KOPT-K1 (cell line): Measurements from ENCODE around the gene C6orf132.

Source experiments
- H3K27ac ChIP-seq: fragments of 200-600 bp; sonication (generic); 2 replicates; pipeline ENCODE4 v1.5.1; 2016; ENCODE audit warnings: antibody characterized with exemption, mild to moderate bottlenecking, low read depth, low read length; ENCODE audit not compliant: poor library complexity, severe bottlenecking
- H3K36me3 ChIP-seq: fragments of 200-600 bp; sonication (generic); 2 replicates; pipeline ENCODE4 v1.5.1; 2017; ENCODE audit warnings: antibody characterized with exemption, mild to moderate bottlenecking, low read length, moderate library complexity; ENCODE audit not compliant: insufficient read depth
- H3K9me3 ChIP-seq: fragments of 200-600 bp; sonication (generic); 2 replicates; pipeline ENCODE4 v1.5.1; 2017; ENCODE audit warnings: antibody characterized with exemption, low read length, mild to moderate bottlenecking; ENCODE audit not compliant: insufficient read depth, poor library complexity, severe bottlenecking

C6orf132 gene

DNA sequence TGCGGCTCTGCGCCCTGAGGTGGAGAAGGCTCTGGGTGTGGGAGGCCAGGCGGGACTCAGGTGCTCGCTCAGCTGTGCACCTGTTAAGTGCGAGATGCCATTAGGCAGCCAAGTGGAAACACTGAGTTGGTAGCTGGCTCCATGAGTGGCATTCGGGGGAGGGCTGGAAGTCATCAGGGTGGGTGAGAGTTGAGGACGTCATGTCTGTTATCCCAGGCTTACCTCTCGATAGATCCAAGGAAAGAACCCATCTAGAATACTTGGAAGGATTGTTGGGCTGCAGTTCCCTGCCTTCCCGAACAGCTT is 50.7 kb downstream of the C6orf132 start:
- H3K36me3 ChIP-seq, result no peaks in the 10 kb centered on the region
- H3K9me3 ChIP-seq, result no peaks in the 10 kb centered on the region
- H3K27ac ChIP-seq, result no peak overlapping the region

DNA sequence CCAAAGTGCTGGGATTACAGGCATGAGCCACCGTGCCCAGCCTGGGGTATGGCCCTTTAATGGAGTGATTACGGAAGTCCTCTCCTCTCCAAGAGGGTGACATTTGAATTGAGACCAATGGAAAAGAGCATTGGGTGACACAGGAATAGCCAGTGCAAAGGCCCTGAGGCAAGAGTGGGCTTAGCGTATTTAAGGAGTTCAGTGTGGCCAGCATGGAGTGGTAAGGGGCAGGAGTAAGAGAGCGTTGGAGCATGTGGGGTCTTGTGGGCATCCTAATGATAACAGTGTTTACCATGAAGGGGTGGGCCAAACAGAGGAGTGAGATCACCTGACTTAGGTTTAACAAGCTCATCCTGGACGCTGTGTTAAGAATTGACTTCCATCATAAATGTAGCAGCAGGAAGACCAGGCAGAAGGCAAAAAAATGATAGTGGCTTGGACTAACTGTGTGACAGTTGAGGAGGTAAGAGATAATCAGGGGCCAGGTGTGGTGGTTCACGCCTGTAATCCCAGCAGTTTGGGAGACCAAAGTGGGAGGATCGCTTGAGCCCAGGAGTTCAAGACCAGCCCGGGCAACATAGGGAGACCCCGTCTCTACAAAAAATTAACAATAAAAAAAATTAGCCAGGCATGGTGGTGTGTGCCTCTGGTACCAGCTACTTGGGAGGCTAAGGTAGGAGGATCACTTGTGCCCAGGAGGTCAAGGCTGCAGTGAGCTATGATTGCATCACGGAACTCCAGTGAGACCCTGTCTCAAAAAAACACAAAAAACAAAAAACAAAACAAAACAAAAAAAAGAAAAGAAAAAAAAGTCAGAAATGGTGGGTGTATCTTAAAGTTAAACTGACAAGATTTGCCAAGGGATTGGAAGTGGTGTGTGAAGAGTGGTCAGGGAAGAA is 51.4 kb downstream of the C6orf132 start:
- Histone ChIP-seq H3K36me3 (no peaks in the 10 kb centered on the region), H3K27ac (no peak overlapping the region), H3K9me3 (no peaks in the 10 kb centered on the region)

DNA sequence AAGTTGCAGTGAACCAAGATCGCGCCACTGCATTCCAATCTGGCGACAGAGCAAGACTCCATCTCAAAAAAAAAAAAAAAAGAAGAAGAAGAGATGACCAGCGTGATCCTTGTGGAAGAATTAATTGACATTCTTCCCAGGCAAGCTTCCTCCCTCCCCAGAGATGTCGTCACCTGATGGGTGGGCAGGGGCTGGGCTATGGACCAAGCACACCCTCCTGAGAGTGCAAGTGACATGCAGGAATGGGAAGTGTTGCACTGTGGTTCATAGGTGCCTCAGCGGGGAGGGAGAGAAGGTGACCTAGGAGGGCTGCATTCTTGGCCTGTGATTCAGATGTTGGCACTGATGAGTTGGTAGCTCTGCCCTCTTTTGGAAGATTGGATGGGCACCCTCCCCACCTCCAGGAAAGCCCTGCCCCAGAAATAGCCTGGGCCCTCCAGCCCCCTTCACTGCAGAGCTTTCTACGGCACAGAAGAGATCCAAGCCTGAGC is 54.3 kb downstream of the C6orf132 start:
- Histone ChIP-seq H3K9me3 (no peaks in the 10 kb centered on the region), H3K27ac (no peak overlapping the region), H3K36me3 (no peaks in the 10 kb centered on the region)

DNA sequence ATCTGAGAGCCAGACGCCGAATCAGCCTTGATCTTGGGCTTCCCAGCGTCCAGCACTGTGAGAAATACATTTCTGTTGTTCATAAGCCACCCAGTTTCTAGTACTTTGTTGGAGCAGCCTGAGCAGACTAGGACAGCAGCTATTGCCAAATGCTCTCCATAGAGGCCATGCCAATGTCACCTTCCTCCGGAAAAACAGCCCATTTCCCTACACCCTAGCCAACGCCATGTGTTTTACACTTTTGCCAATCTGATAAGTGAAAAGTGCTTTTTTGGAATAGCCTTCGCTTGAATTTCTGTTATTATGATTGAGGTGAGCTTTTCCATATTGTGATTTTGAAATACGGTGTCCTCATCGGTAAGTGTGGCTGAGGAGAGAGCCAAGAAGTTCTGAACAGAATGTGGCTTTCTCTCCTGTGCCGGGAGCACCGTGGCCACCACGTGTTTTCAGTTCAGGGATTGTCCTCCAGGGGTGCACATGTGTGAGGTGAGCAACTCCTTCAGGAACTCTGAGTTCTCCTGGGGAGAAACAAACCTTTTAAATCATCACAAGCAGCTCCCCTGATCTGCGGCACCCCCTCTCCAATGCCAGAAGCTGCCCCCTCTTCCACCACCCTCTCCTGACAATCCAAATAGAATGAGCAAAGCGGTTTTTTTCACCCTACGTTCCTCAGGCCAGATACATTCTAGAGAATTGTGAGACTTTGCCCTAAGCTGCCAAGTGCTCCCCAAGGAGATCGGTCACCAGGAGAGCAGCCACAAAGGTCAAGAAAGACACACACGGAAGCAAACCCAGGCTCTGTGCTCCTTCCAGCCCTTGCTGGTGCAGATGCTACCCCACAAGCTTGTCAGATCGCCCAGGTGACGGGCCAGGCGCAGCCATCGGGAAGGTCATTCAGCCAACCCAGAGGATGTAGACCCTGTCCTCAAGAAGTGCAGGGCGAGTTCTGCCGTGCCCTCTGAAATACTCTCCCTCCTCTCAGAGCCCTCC is 56.1 kb downstream of the C6orf132 start:
- Histone ChIP-seq H3K36me3 (peaks cover 14% of the 10 kb centered on the region), H3K27ac (no peak overlapping the region), H3K9me3 (no peaks in the 10 kb centered on the region)

DNA sequence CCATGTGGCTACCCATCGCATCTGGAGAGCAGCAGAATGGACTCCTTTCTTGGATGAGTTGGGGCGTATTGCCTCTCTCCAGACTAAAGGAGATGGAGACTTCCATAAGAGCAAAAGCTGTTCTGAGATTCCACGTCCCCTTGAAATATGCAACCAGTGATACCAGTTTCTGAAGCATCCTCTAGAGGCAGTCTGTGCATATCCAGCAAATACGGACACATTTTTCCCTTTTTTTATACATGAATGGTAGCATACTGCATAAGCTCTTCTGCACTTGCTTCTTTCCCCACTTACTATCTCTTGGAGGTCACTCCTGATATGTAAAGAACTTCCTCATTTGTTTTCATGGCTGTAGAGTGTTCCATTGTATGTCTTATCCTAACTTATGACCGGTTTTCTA is 57.5 kb downstream of the C6orf132 start:
- Histone ChIP-seq H3K27ac (no peak overlapping the region), H3K9me3 (no peaks in the 10 kb centered on the region), H3K36me3 (peaks cover 25% of the 10 kb centered on the region)

DNA sequence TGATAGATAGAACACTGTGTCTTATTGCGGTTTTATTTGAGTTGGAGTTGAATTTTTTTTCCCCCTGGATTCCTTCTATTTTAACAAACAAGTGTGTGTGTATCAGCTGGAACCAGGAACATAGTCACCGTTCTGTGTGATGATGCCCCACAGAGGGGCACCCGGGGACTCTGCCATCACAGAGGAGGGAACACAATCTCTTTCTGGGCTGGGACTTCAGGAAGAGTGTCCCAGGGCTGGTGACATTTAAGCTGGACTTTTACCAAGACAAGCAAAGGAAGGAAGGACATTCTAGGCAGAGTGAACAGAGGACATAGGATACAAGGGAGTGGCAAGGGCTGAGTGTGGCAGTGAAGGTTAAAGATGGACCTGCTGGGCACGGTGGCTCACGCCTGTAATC is 58.9 kb downstream of the C6orf132 start:
- H3K36me3 ChIP-seq, result peaks cover 39% of the 10 kb centered on the region
- no peaks in the 10 kb centered on the region for H3K9me3 ChIP-seq
- no peak overlapping the region for H3K27ac ChIP-seq

DNA sequence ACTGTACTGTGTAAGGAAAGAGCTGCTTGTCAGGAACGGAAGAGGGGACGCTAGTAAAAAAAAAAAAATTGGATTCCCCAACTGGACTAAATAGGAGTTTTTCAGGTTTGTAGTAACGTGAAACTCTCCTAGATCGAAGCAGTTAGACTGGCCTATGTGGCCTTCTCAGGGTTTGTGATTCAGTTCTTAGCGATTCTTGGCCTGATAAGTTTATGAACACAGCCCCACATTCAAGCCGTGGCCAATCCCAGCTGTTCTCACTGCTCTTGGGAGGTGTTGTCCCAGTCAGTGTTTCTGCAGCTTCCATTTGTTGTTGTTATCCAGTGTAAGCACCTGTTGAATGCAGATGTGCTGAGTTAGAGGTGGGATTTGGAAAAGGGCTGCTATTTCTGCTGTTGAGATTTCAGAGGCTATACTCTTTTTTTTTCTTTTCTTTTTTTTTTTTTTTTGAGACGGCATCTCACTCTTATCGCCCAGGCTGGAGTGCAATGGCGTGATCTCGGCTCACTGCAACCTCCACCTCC is 62.4 kb downstream of the C6orf132 start:
- H3K9me3 ChIP-seq, result no peaks in the 10 kb centered on the region
- no peak overlapping the region for H3K27ac ChIP-seq
- H3K36me3 ChIP-seq, result peaks cover 74% of the 10 kb centered on the region

DNA sequence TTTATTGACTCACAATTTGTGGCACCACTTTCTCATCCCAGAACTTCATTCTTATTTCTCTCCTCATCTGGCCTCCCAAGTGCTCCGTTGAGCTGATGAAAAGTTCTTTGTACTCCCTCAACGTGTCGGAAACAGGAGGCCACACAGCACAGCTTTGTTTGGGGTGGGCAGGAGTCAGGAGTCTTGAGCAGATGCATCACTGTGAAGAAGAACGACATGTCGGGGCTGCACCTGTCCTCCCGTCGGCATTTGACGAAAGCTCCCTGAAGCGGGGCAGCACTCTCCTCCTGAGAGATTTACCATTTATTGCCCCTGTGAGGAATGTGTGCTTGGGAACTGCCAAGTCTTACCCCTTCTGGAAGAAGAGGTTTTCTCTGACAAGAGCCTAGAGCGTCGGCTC is 64.0 kb downstream of the C6orf132 start:
- Histone ChIP-seq H3K27ac (no peak overlapping the region), H3K9me3 (no peaks in the 10 kb centered on the region), H3K36me3 (peaks cover 90% of the 10 kb centered on the region)

DNA sequence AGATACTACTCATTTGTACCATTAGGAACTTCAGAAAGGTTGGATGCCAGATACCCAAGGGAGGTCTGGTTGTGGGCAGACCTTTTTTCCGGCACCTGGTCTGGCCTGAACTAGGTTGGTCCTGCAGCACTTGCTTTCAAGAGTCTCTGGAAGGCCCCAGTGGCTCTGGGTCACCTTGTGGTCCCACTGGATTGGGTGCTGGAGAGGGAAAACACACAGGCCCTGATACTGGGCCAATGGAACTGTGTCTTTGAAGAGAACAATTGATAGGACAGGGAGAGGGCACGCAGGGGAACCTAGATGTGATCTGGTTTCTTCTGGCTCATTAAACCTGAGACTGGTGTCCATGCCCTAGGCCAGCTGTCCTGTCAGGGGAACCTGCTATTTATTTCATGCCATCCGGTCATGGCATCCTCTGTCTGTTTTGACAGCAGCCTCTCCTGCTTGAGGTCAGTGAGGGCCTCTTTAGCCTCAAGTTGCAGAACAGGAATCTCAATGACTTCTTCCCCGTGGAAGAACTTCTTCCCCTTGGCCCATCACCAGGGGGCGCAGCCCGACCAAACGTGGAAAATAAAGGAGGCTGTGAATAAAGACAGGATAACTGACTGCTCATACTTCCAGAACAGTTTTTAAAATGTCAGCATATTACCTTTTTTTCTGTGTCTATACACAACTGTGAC is 67.1 kb downstream of the C6orf132 start:
- Histone ChIP-seq H3K9me3 (no peaks in the 10 kb centered on the region), H3K27ac (no peak overlapping the region), H3K36me3 (peaks cover 98% of the 10 kb centered on the region)

DNA sequence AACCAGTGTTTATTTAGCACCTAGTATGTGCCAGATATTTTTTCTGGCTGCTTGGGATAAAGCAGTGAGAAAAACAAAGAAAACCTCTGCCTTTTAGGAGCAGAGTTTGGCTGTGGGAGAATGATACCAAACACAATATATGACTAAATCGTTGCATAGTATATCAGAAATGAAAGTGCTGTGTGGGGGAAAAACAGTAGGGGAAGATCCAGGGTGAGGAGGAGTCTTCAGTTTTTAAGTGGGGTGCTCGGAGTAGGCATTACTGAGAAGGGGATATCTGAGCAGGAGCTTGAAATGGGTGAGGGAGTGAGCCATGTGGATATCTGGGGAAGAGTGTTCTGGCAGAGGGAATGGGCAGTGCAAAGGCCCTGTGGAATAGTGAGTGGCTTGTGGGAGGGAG is 69.1 kb downstream of the C6orf132 start:
- peaks cover 96% of the 10 kb centered on the region for H3K36me3 ChIP-seq
- H3K27ac ChIP-seq, result no peak overlapping the region
- no peaks in the 10 kb centered on the region for H3K9me3 ChIP-seq

DNA sequence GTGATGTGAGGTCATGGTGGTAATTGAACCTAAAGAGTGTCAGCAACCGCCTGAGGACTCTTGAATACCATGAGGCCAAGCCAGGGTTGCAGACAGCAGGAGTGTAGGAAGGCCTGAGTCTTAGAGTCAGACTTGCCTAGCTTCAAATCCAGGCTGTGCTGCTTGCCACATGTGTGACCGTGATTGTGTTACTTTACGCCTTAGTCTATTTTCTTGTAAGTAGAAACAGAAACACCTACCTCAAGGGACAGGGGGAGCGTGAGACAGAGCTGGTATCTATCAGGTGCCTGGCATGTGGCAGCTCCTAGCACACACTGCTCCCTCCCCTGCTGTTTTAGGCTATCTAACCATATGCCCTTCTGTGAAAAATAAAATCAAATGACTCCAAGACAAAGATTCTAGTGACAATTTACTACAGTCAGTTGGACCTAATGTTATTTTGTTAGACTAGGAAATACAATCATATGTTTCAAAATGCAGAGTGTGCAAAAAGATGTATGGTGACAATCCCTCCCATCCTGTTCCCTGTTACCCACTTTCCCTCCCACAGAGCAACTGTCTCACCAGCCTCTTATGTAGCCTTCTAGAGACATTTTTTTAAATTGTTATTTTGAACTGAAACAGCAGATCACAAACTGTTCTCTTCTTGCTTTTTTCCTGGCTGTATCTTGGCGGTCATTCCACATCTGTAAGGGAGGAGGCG is 70.4 kb downstream of the C6orf132 start:
- peaks cover 96% of the 10 kb centered on the region for H3K36me3 ChIP-seq
- H3K9me3 ChIP-seq, result no peaks in the 10 kb centered on the region
- H3K27ac ChIP-seq, result no peak overlapping the region

DNA sequence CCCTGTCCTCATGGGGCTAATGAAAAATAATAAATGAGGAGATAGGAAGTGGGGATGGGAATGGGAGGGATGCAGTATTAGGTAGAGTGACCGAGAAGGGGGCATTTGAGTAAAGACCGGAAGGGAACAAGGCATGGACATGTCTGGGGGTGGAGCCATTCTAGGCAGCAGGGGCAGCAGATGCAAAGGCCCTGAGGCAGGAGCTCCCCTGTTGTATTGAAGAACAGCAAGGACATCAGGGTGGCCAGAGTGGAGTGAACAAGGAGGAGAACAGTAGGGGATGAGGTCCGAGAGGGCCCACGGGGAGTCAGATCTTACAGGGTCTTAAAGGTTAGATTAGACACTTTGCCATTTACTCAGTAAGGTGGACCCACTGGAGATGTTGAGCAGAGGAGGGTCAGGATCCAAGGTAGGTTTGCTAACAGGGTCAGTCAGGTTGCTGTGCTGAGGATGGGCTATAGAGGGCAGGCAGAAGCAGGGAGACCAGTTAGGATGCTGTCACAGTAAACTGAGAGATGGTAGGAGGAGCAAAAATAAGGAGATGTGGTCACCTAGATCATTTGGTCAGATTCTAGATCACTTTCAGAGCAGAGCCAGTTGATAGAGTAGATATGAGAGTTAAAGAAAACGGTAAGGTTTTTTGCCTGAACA is 73.4 kb downstream of the C6orf132 start:
- H3K27ac ChIP-seq, result no peak overlapping the region
- H3K36me3 ChIP-seq, result peaks cover 89% of the 10 kb centered on the region
- no peaks in the 10 kb centered on the region for H3K9me3 ChIP-seq

DNA sequence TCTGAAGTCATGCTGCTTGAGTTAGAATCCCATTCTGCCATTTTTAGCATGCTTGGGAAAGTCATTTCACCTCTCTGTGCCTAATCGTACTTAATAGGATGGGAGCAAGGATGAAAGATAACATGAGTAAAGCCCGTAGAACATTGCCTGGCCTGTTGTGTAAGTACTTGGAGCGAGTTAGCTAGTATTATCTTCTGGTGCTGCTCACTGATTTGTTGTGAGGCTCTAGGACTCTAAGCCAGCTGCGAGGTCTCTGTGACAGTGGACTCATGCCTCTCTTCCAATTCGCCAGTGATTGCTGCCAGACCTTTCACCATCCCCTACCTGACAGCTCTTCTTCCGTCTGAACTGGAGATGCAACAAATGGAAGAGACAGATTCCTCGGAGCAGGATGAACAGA is 74.2 kb downstream of the C6orf132 start:
- Histone ChIP-seq H3K36me3 (peaks cover 89% of the 10 kb centered on the region), H3K27ac (no peak overlapping the region), H3K9me3 (no peaks in the 10 kb centered on the region)

DNA sequence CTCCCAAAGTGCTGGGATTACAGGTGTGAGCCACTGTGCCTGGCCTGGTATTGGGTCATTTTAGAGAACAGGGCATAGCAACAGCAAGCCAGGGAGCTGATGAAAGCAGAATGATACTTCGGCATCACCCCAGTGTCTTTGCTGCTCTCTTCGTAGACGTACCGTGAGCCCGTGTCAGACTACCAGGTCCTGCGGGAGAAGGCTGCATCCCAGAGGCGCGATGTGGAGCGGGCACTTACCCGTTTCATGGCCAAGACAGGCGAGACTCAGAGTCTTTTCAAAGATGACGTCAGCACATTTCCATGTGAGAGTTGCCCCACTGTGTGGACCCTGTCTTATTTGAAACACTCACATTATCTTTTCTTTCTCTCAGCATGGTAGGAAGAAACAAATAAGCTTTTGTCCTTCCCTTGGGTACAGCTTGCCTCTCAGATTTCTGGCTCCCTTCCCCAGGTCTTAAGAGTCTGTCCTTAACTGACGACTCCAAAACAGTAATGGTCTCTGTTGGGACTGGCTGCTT is 76.2 kb downstream of the C6orf132 start:
- Histone ChIP-seq H3K36me3 (peaks cover 90% of the 10 kb centered on the region), H3K27ac (no peak overlapping the region), H3K9me3 (no peaks in the 10 kb centered on the region)
